OCI-LY7 (cell line): ENCODE data around the gene SCARB1. TPM values are rescaled to one million over a fixed set of nuclear protein-coding genes. Genes with fewer than 3 reads are reported as not detected.

Experiments used
- BruUV-seq: library from RNA; stranded (reverse); fragments of 400-500 nt; replicated peaks from 2 replicates; lab custom pipeline; 2021; lab: Mats Ljungman, UMichigan
- CTCF ChIA-PET: fragments of 300-600 bp; sonication (Branson Sonifier 250); formaldehyde crosslinking; loops from one replicate; lab custom pipeline; 2022; ENCODE audit warnings: antibody characterized with exemption; ENCODE audit not compliant: unreplicated experiment; lab: Charles Lee
- POLR2A ChIA-PET: fragments of 300-600 bp; sonication (Branson Sonifier 250); formaldehyde crosslinking; loops from one replicate; lab custom pipeline; 2022; ENCODE audit warnings: antibody characterized with exemption; lab: Charles Lee
- DNase-seq: peaks from one replicate; pipeline ENCODE4 v3.0.0-alpha.2; 2015; ENCODE audit warnings: low spot score
- H2AFZ ChIP-seq: fragments of 200-600 bp; sonication (generic), shearing (Covaris generic); 2 replicates; pipeline ENCODE4 v1.6.1; 2014; ENCODE audit warnings: mild to moderate bottlenecking, antibody characterized with exemption, low read length, moderate library complexity
- H3K27ac ChIP-seq: fragments of 200-600 bp; sonication (generic); 2 replicates; pipeline ENCODE4 v1.5.1; 2014; ENCODE audit warnings: mixed run types, low read depth, mild to moderate bottlenecking, moderate library complexity, low read length, inconsistent platforms; ENCODE audit not compliant: poor library complexity, severe bottlenecking
- H3K36me3 ChIP-seq: fragments of 200-600 bp; sonication (generic); 2 replicates; pipeline ENCODE4 v1.6.1; 2014; ENCODE audit warnings: mild to moderate bottlenecking, antibody characterized with exemption, low read length, moderate library complexity, mixed read lengths; ENCODE audit not compliant: insufficient read depth
- H3K4me1 ChIP-seq: fragments of 200-600 bp; sonication (generic); 2 replicates; pipeline ENCODE4 v1.5.1; 2014; ENCODE audit warnings: mild to moderate bottlenecking, low read length; ENCODE audit not compliant: insufficient read depth, poor library complexity, severe bottlenecking
- H3K4me2 ChIP-seq: fragments of 200-600 bp; sonication (generic); 2 replicates; pipeline ENCODE4 v1.6.1; 2014; ENCODE audit warnings: mild to moderate bottlenecking, low read length
- H3K4me3 ChIP-seq: fragments of 200-600 bp; sonication (generic); 2 replicates; pipeline ENCODE4 v1.5.1; 2014; ENCODE audit warnings: mild to moderate bottlenecking, low read depth, low read length; ENCODE audit not compliant: poor library complexity, severe bottlenecking
- H3K79me2 ChIP-seq: fragments of 200-600 bp; sonication (generic); 2 replicates; pipeline ENCODE4 v1.6.1; 2016; ENCODE audit warnings: low read depth, mild to moderate bottlenecking, low read length, moderate library complexity, mixed read lengths; ENCODE audit not compliant: insufficient read depth
- H3K9me2 ChIP-seq: fragments of 200-600 bp; sonication (generic); 2 replicates; pipeline ENCODE4 v1.6.1; 2016; ENCODE audit warnings: mild to moderate bottlenecking, low read length, mixed read lengths; ENCODE audit not compliant: insufficient read depth
- H3K9me3 ChIP-seq: fragments of 200-600 bp; sonication (generic); 2 replicates; pipeline ENCODE4 v1.6.1; 2014; ENCODE audit warnings: mild to moderate bottlenecking, mixed run types, low read length, mixed read lengths
- H4K20me1 ChIP-seq: fragments of 200-600 bp; sonication (generic); 2 replicates; pipeline ENCODE4 v1.6.1; 2014; ENCODE audit warnings: mild to moderate bottlenecking, antibody characterized with exemption, low read length, moderate library complexity, mixed read lengths; ENCODE audit not compliant: insufficient read depth
- CTCF ChIP-seq: fragments of 200-600 bp; sonication (generic); conservative IDR thresholded peaks from 2 replicates; pipeline ENCODE4 v1.5.1; 2014; ENCODE audit warnings: mild to moderate bottlenecking, antibody characterized with exemption, low read length, moderate library complexity, mixed read lengths
- EZH2phosphoT487 ChIP-seq: fragments of 200-600 bp; sonication (generic); IDR thresholded peaks from 2 replicates; pipeline ENCODE4 v1.6.1; 2018; ENCODE audit warnings: low read depth, borderline replicate concordance, mild to moderate bottlenecking, mixed run types, antibody characterized with exemption, low read length, moderate library complexity, mixed read lengths
- intact Hi-C: fragments of 100-400 bp; cut with micrococcal nuclease; formaldehyde crosslinking; loops from one replicate; pipeline ENCODE4 v1.10.0; 2022; ENCODE audit not compliant: unreplicated experiment
- total RNA-seq, 2 experiments: library from RNA; depleted of rRNA in 1 of 2; stranded (reverse); fragments of >200 nt in 1 of 2; shearing (Covaris generic) in 1 of 2; gene quantifications; 2 replicates each; pipeline ENCODE4 v1.2.3, GENCODE V29; 2014 to 2022

The SCARB1 gene
- total RNA-seq, 2 experiments from 2014 or later: 42.9 to 112 TPM

GRCh38 chr12:124754949-124755800, 108.5 kb downstream of the SCARB1 start:
- Histone ChIP-seq H3K36me3 (no peaks in the 10 kb centered on the region), H3K9me3 (no peaks in the 10 kb centered on the region), H3K27ac (no peak overlapping the region), H3K4me1 (no peaks in the 10 kb centered on the region), H3K79me2 (no peaks in the 10 kb centered on the region), H3K4me3 (no peak overlapping the region), H3K4me2 (no peak overlapping the region), H2AFZ (no peak overlapping the region), H3K9me2 (no peaks in the 10 kb centered on the region), H4K20me1 (no peaks in the 10 kb centered on the region)
- no peak for DNase-seq
- intact Hi-C loops: loop anchor here (5.0 kb wide), 1 partner anchor 718 kb away; no protein-coding TSS in a partner anchor
- TF ChIP-seq EZH2phosphoT487 (no peak), CTCF (no peak)
- POLR2A ChIA-PET: no interaction called here
- BruUV-seq: no TSS peak
- CTCF ChIA-PET: no interaction called here

DNA sequence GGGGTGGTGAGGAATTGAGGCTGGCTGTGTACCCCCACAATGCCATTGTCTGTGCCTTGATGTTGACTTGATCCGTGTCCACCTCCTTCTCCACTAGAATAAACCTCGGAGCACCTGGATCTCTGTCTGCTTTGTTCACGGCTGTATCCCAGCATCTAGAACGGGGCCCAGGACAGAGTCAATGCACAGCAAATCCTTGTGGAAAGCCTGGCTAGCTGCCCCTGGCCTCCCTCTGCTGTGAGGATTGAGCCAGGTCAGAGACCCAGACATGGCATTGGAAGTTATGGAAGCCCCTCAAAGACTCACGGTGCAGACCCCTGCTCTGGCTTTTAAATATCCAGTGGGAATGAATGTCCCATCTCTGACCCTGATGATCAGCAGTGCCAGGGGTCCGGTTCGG, 109.2 kb downstream of the SCARB1 start:
- H4K20me1 ChIP-seq: no peaks in the 10 kb centered on the region
- no peaks in the 10 kb centered on the region for H3K9me2 ChIP-seq
- BruUV-seq: no TSS peak
- no peak overlapping the region for H3K4me3 ChIP-seq
- intact Hi-C loops: loop anchor here (5.0 kb wide), 1 partner anchor 717 kb away; no protein-coding TSS in a partner anchor
- no peaks in the 10 kb centered on the region for H3K9me3 ChIP-seq
- no peak for DNase-seq
- H3K4me1 ChIP-seq: no peaks in the 10 kb centered on the region
- ChIA-PET POLR2A (no interaction called here), CTCF (no interaction called here)
- H3K27ac ChIP-seq: no peak overlapping the region
- H3K36me3 ChIP-seq: no peaks in the 10 kb centered on the region
- no peaks in the 10 kb centered on the region for H3K79me2 ChIP-seq
- no peak overlapping the region for H3K4me2 ChIP-seq
- no peak overlapping the region for H2AFZ ChIP-seq
- TF ChIP-seq CTCF (no peak), EZH2phosphoT487 (no peak)

DNA sequence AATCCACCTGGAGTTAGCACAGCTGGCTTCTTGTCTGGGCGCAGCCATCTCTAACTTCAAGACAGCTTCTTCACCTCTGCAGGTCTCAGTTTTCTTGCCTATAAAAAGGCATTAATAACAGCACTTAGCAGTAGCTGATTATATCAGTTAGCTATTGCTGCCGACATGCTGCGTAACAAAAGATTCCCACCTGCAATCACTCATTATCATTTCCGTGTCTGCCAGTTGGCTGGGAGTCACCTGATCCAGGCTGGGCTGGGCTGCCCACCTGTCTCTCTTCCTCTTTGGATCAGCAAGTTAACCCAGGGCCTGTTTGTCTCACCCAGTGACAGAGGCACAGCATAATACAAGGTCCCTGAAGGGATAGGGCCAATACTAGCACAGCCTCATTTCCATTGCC, 109.7 kb downstream of the SCARB1 start:
- DNase-seq: no peak
- Histone ChIP-seq H3K4me1 (no peaks in the 10 kb centered on the region), H3K79me2 (no peaks in the 10 kb centered on the region), H3K4me3 (no peak overlapping the region), H3K9me3 (no peaks in the 10 kb centered on the region), H3K27ac (no peak overlapping the region), H3K36me3 (no peaks in the 10 kb centered on the region), H3K4me2 (no peak overlapping the region), H3K9me2 (no peaks in the 10 kb centered on the region), H2AFZ (no peak overlapping the region), H4K20me1 (no peaks in the 10 kb centered on the region)
- ChIA-PET POLR2A (no interaction called here), CTCF (no interaction called here)
- TF ChIP-seq EZH2phosphoT487: no peak
- no TSS peak for BruUV-seq
- intact Hi-C loops: loop anchor here (5.0 kb wide), 1 partner anchor 717 kb away; no protein-coding TSS in a partner anchor
